GM12878 (cell line): Measurements from ENCODE around the gene LIPT1. TPM values are rescaled to one million over a fixed set of nuclear protein-coding genes. Genes with fewer than 3 reads are reported as not detected.
A peak's percentile ranks its signal among the peaks of the same experiment; 100 is the strongest.

Experiments
- ATF3 ChIP-seq: IDR thresholded peaks from 2 replicates; pipeline ENCODE4 v1.6.1; 2011; ENCODE audit warnings: low read depth, mild to moderate bottlenecking, low read length, moderate library complexity, borderline replicate concordance; ENCODE audit errors: extremely low read depth
- CBX5 ChIP-seq: sonication (generic); IDR thresholded peaks from 2 replicates; pipeline ENCODE4 v1.6.1; 2016; ENCODE audit warnings: low read depth, moderate library complexity, mild to moderate bottlenecking, inconsistent platforms
- CHD4 ChIP-seq: fragments of 200-600 bp; sonication (generic); IDR thresholded peaks from 2 replicates; pipeline ENCODE4 v1.6.1; 2016; ENCODE audit warnings: mild to moderate bottlenecking
- HSF1 ChIP-seq: fragments of 150-350 bp; IDR thresholded peaks from 2 replicates; pipeline ENCODE4 v1.6.1; 2014; ENCODE audit warnings: mild to moderate bottlenecking, low read depth, low read length
- IKZF2 ChIP-seq, 2 experiments: fragments of 450-650 bp; IDR thresholded peaks; 2 replicates each; pipeline ENCODE4 v1.6.1; 2017; ENCODE audit warnings: mild to moderate bottlenecking in 2 of 2, moderate library complexity in 2 of 2
- MTA3 ChIP-seq: IDR thresholded peaks from 2 replicates; pipeline ENCODE4 v1.6.1; 2012; ENCODE audit warnings: low read length, inconsistent platforms, borderline replicate concordance
- NKRF ChIP-seq: fragments of 450-650 bp; conservative IDR thresholded peaks from 2 replicates; pipeline ENCODE4 v1.6.1; 2017; ENCODE audit warnings: mild to moderate bottlenecking, moderate library complexity
- PBX3 ChIP-seq: IDR thresholded peaks from 2 replicates; pipeline ENCODE4 v1.6.1; 2011; ENCODE audit warnings: mild to moderate bottlenecking, low read depth, low read length, moderate library complexity; ENCODE audit not compliant: insufficient replicate concordance
- RBBP5 ChIP-seq: fragments of 200-600 bp; sonication (generic); conservative IDR thresholded peaks from 2 replicates; pipeline ENCODE4 v1.6.1; 2016
- RFX5 ChIP-seq: IDR thresholded peaks from 2 replicates; pipeline ENCODE4 v1.6.1; 2011; ENCODE audit warnings: low read depth, low read length, improper control_type of control experiment
- SIX5 ChIP-seq: IDR thresholded peaks from 2 replicates; pipeline ENCODE4 v1.6.1; 2011; ENCODE audit warnings: mild to moderate bottlenecking, low read depth, low read length, moderate library complexity; ENCODE audit not compliant: severe bottlenecking
- ZBED1 ChIP-seq: IDR thresholded peaks from 2 replicates; pipeline ENCODE4 v1.6.1; 2016; ENCODE audit warnings: borderline replicate concordance
- ZNF24 ChIP-seq: fragments of 450-650 bp; IDR thresholded peaks from 2 replicates; pipeline ENCODE4 v1.6.1; 2017; ENCODE audit warnings: antibody characterized with exemption, mild to moderate bottlenecking
- polyA plus RNA-seq, 11 experiments: library from polyadenylated mRNA; depleted of rRNA in 4 of 11; unstranded in 6 of 11; stranded (reverse) in 5 of 11; fragments of >200 nt; fragmentation: Nextera tagmentation in 4 of 11; fragmentation: Illumina TruSeq in 1 of 11; extraction: Ambion mirVana in 4 of 11; extraction: Trizol in 1 of 11; gene quantifications; 1 replicate in 1 of 11; 2 replicates in 10 of 11; pipeline versions ENCODE4 v1.2.1 to v1.2.3, GENCODE V29; 2011 to 2016; ENCODE audit warnings: inconsistent platforms in 2 of 11, missing spikeins in 2 of 11, low read depth in 1 of 11
- total RNA-seq, 4 experiments: library from RNA; depleted of rRNA in 3 of 4; stranded (reverse); fragments of >200 nt in 3 of 4; fragmentation: Illumina TruSeq in 1 of 4; extraction: Trizol in 1 of 4; gene quantifications; 2 replicates each; pipeline versions ENCODE4 v1.2.1 to v1.2.3, GENCODE V29; 2013 to 2021
- TF ChIP-seq, protein P1 (sequence below): fragments of 450-650 bp; IDR thresholded peaks from 2 replicates; pipeline ENCODE4 v1.6.1; 2014; ENCODE audit warnings: mild to moderate bottlenecking
- TF ChIP-seq, protein P2 (sequence below): IDR thresholded peaks from 2 replicates; pipeline ENCODE4 v1.6.1; 2012; ENCODE audit warnings: low read depth, low read length, improper control_type of control experiment
- TF ChIP-seq, protein P3 (sequence below): fragments of 450-650 bp; IDR thresholded peaks from 2 replicates; pipeline ENCODE4 v1.6.1; 2017; ENCODE audit warnings: mild to moderate bottlenecking, moderate library complexity

Gene LIPT1
- total and polyA plus RNA-seq, 10 of the 15 experiments (the other 5 are each of a cell fraction or from before 2014, with no cell fraction given), result 8.0 to 15.5 (median 10.9) TPM

DNA sequence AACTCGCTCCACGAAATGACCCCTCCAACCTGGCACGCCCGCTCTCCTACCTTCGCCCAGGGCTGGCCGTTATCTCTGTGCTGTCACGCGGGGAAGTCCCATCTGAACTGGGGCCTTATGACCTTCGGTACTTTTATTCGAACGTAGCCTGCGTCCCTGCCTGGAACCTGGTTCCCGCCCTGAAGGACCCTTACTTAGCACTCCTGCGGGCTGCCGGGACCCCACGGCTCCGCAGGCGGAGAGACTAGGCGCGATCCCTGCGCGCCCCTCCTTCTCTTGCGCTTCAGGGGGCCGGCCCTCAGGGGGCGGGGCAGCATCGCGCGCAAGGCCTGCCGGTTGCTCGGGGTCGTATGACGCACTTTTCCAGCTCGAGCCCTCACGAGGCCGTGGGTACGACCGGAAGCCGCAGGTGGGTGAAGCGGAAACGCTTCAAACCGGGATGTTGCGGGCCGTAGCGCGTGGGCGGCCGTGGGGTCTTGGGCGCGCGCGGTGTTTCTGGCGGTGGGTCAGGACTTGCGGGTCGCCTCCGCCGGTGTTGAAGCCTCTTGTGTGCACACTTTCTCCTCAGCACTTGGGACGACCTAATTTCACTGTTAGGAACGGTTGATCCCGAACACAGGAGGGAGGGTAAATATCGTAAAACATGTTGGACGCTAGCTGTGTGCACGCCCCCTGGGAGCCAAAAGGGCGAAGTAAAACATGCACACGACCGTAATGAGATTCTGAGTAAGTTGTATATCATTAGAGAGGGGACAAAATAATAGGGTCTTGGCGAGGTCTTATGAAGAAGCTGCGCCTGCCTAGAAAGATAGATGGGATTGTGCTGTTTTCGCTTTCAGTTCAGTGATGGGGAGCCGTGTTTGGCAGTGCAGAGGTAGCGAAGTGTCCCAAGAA is at the start of gene LIPT1, which contains the start of gene TSGA10 (continued):
- TF ChIP-seq CBX5 (no peak), RBBP5 (no peak), SIX5 (no peak), ZNF24 (peak; percentile 74; the same call in 1 of the 2 replicates), RFX5 (no peak), PBX3 (no peak), MTA3 (peak; percentile 17; the same call in 1 of the 2 replicates), ZBED1 (no peak), IKZF2 (IDR thresholded peaks at IDR 0.05) (peak; percentile 94 to 96), CHD4 (no peak), HSF1 (no peak), NKRF (peak; percentile 94), ATF3 (peak; percentile 6; the same call in 1 of the 2 replicates)
- TF ChIP-seq, protein P1, sequence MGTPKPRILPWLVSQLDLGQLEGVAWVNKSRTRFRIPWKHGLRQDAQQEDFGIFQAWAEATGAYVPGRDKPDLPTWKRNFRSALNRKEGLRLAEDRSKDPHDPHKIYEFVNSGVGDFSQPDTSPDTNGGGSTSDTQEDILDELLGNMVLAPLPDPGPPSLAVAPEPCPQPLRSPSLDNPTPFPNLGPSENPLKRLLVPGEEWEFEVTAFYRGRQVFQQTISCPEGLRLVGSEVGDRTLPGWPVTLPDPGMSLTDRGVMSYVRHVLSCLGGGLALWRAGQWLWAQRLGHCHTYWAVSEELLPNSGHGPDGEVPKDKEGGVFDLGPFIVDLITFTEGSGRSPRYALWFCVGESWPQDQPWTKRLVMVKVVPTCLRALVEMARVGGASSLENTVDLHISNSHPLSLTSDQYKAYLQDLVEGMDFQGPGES, result no peak
- TF ChIP-seq, protein P2, sequence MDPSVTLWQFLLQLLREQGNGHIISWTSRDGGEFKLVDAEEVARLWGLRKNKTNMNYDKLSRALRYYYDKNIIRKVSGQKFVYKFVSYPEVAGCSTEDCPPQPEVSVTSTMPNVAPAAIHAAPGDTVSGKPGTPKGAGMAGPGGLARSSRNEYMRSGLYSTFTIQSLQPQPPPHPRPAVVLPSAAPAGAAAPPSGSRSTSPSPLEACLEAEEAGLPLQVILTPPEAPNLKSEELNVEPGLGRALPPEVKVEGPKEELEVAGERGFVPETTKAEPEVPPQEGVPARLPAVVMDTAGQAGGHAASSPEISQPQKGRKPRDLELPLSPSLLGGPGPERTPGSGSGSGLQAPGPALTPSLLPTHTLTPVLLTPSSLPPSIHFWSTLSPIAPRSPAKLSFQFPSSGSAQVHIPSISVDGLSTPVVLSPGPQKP, result no peak; the same call in 1 of the 2 replicates
- TF ChIP-seq, protein P3, sequence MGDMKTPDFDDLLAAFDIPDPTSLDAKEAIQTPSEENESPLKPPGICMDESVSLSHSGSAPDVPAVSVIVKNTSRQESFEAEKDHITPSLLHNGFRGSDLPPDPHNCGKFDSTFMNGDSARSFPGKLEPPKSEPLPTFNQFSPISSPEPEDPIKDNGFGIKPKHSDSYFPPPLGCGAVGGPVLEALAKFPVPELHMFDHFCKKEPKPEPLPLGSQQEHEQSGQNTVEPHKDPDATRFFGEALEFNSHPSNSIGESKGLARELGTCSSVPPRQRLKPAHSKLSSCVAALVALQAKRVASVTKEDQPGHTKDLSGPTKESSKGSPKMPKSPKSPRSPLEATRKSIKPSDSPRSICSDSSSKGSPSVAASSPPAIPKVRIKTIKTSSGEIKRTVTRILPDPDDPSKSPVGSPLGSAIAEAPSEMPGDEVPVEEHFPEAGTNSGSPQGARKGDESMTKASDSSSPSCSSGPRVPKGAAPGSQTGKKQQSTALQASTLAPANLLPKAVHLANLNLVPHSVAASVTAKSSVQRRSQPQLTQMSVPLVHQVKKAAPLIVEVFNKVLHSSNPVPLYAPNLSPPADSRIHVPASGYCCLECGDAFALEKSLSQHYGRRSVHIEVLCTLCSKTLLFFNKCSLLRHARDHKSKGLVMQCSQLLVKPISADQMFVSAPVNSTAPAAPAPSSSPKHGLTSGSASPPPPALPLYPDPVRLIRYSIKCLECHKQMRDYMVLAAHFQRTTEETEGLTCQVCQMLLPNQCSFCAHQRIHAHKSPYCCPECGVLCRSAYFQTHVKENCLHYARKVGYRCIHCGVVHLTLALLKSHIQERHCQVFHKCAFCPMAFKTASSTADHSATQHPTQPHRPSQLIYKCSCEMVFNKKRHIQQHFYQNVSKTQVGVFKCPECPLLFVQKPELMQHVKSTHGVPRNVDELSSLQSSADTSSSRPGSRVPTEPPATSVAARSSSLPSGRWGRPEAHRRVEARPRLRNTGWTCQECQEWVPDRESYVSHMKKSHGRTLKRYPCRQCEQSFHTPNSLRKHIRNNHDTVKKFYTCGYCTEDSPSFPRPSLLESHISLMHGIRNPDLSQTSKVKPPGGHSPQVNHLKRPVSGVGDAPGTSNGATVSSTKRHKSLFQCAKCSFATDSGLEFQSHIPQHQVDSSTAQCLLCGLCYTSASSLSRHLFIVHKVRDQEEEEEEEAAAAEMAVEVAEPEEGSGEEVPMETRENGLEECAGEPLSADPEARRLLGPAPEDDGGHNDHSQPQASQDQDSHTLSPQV, result 0 out of 2 replicates have a peak, but pooled peaks have one; percentile 59
